Superior temporal gyrus (tissue), 1 donor: ENCODE measurements around the gene HPGD.
"Not testable (repeated sequence)": the region's sequence is repeated elsewhere in the genome, so short reads cannot be mapped to it uniquely, and the experiment has no call there.

ENCODE experiments used
- DNase-seq: peaks from one replicate; pipeline ENCODE4 v3.0.0-alpha.2; 2016; ENCODE audit errors: extremely low spot score

The HPGD gene

DNA sequence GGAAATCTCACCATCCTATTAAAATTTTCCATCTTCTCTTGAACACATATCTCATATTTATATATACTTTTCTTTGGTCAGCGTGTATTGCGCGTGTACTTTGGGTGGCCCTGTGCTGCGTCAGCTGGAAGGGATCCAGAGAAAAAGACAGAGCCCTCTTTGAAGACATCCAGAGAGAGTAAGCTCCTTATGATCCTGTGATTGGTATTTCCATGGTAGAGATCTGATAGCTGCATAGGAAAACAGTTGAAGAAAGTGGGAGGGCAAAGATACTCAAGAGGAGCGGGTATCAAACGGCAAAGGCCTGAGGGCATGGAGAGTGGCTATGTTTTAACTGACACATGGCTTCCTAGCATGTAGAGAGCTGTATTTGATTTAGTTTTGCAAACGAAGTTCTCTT, 4.4 kb upstream of the HPGD start:
- no peak for DNase-seq

DNA sequence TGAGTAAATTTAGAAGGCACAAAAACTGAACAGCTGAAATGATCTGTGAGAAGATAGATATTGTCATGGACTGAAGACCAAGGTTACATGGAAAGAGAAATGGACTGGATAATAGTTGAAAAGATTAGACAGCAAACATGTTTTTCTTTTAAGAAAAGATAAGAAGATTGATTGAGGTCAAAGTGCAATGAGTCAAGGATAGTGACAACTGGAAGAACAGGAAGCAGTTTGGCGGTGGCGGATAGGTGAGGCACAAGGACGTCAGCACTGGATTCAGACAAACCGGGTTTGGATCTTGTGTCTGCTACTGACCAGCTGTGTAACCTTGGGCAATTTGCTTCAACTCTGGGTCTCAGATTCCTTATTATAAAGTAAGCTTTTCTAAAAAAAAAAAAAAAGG, 2.0 kb upstream of the HPGD start:
- DNase-seq: no peak

DNA sequence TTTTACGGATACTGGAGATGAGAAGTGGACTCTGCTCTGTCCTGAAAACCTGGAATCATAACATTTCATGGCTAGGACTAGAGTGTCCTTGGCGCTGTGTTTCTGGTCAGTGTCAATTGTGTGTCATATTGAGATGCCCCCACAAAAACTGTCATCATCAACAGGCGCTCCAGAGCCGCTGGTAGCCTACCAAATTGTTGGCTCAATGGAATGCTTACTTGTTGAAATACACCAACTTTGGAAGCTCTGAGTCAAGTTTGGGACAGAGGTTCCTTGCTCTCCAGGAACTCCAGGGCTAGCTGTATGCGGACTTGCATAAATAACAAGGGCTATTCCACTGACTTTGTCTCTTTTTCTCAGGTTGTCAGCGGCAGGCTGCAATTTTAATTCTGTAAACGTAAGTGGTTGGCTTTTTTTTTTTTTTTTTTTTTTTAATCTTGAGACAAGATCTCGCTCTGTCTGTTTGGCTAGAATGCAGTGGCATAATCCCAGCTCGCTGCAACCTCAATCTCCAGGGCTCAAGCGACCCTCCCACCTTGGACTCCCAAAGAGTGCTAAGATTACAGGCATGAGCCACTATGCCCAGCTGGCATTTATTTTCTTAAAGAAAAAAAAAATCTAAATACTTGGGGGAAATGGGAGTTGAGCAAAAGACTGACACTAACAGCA, 871 bp upstream of the HPGD start:
- DNase-seq: no peak

DNA sequence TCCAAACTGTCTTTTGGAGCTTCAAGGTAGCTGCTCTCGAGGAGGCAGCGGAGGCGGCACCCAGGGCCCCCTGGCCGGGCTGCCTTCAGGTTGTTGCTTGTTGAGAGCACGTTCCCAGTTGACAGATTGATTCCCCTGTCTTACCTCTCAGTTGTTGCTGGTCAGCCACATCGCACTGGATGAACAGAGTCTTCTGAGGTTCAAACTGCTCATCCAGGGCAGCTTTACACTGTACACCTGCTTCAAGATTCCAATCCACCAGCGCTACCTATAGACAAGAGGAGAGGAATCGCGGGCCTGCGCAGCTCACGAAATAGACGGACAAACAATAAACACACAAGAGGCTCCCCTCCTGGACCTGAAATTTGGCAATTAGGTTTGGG, 497 bp downstream of the HPGD start:
- no peak for DNase-seq

DNA sequence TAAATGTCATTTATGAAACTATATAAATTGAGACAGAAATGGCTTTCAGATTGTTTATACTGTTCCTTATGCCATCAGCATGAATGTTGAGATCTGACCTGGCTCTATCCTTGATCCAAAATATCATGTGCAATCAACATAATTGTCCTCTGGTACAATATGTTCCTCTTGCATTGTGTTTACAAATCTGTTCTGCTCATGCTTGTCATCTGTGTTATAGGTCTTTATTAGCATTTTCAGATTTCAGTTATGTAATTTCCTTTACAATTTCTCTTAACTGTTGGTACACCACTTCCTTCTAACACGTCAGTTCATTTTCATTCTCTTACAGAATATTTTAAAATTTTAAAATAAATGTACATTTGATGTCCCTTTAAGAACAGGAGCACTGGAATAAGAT, 1.6 kb downstream of the HPGD start:
- DNase-seq: no peak

DNA sequence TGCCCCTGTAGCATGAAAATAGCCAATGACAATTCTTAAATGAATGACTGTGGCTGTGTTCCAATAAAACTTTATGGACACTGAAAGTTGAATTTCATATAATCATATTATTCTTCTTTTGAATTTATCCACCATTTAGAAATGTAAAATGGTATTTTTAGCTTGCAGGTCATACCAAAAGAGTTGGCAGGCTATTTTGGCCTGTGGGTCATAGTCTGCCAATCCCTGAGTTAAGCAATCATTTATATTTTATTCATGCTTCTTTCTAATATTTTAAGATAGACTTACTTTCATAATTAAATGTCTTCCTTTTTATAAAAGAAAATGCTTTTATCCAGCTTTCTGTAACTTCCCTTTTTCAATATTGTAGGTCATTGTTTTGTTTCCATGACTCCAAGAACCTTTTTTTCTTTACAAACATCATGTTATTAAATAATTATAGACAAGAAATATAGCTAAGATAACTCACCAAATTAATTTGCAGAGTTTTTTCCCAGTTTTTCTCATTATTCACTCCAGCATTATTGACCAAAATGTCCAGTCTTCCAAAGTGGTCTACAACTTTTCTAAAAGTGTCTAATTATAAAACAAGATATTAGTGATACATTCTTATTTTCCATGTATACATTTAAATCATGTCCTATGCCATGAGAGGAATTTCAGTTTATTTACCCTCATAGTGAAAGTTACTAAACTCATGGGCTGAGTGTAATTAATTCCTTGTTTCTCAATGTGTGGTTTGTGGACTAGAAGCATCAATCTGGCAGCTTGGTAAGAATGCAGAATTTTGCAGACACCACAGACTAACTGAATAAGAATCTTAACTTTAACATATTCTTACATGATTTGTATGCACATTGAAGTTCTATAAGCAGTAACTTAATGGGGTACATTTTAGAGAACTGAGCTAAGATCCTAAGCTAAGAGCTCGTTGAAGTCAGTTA, 4.5 kb downstream of the HPGD start:
- DNase-seq: no peak

DNA sequence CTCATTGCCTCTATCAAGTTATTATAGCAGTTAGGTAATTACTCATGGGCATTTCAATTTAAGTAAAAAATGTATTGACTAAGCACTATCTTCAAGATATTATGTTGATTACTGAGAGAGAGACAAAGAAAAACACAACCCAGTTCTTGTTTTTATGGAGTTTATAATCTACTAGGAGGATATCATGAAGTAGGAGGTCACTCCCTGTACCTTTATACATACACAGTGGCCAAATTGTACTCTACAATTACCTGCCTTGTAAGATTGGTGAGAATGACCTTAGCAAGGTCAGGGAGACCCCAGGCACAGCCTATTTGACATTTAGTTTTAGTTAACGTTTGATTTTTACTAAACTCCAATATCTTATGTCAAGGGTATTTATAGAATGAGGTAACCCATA, 5.5 kb downstream of the HPGD start:
- DNase-seq: no peak

DNA sequence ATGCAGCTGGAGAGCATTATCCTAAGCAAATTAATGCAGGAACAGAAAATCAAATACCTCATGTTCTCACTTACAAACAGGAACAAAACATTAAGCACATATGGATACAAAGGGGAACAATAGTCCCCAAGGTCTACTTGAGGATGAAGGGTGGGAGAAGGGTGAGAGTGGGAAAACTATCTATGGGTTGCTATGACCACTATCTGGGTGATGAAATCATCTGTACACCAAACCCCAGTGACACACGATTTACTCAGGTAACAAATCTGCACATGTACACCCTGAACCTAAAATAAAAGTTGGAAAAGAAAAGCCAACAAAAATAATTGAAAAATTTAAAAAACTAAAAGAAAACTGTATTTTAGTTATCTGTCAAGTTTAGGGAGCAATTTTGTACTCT, 5.9 kb downstream of the HPGD start:
- no peak for DNase-seq

DNA sequence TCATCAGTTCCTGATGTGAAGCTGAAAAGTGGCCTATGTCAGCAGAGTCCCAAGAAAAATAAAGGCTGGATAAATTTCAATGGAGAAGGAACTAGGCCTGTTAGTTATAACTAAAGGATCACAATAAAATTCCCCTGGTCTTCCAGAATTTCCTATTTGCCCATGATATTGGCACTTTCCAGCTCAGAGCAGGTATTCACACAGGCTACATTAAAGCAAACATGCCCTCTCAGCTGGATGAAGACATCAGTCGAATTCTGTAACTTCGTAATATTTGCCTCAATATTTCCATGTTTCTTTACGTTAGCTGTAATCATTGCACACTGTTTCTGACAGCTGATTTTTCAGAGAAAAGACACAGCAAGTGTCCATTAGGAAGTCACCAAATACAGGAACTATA, 9.5 kb downstream of the HPGD start:
- no peak for DNase-seq

DNA sequence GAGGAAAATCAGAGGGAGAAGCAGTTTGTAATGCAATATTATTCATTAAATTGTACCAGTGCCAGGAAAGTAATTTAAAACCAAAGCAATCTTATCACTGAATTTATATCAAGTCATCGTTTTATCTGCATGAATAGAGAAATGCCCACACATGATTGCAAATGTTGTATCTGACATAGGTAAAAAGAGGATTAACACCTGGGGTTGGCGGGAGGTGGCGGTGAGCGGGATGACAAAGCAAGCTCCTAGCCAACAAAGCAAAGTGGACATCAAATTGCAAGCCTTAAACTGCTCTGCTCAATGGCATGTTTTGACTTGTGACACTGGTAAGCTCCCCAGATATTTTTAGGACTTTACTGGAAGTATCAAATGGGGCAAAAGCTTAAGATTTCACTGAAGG, 16.4 kb downstream of the HPGD start:
- DNase-seq: no peak

DNA sequence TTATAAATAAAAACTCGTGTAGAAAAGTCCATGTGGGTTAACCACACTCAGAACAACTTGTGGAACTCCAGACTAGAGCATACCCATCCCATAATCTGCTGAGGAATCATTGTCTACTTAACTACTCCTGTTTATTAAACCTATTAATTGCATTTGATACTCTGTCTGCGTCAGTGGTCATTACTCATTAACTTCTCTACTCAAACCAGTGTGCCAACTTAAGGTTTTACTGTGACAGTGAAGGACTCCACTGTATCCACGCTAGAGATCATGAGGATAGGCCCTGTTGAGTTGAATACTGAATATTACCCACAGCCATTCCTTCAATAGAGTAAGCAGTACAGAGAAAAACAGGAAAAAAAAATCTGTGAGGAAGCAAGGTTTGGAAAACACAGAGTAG, 17.3 kb downstream of the HPGD start:
- no peak for DNase-seq

DNA sequence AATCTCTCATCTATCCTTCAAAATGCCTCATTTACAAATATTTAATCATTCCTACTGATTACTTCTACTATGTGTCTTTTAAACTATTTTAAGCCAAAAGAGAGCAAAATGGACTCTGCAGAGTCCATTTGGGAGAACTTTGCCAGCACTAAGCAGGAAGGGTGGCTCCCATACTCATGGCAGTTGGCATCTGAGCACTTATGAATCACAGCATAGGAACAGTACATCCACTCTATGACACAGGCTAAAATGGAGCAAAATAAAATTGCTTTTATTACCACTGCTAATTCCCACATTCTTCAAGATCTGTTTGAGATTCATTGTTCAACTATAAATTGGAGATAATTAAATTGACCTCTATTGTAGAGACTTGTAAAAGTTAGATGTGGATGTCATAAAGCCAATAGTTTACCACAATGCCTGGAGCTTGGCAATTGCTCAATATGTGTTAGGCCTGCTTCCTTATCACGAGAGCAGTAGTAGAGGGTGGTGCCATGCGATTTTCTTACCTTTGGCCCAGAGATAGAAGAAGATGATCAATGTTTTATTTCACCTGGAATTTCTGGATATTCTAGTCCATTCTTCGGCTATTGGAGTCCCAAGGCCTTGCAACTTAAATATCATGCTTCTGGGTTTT, 19.1 kb downstream of the HPGD start:
- no peak for DNase-seq

DNA sequence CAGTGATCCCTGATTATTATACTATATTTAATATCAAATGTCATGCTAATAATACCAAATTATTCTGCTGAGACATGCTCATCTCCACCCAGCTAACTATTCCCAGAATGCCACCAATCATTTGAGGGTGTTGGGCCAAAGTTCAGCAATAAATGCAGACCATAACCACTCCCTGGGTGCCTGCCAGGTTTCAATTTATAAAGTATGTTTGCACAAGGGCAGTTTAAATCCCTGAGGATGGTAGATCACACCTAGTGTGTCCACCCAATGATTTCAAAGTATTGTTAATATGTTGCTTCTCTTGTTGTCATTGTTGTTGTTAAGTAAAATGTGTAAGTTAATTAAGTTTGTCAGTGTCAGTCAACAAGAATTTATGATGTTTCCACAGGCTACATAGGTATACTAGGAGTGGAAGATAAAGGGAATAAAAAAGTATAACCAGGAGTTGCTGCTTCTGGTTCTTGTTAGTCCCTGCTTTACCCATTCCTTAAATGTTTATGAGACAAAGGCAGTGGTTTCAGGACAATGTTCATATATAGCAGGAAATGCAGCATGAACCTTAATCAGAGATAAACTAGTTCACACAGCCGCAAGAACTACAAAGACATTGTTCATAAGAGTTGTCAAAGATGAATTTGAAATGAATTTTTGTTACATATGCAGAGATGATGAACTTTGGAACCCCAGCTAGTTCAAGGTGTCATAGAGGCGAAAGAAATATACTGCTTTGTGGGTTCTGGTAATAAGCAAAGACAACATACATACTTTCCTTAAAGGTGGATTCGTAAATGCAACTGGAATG, 25.5 kb downstream of the HPGD start:
- DNase-seq: no peak

DNA sequence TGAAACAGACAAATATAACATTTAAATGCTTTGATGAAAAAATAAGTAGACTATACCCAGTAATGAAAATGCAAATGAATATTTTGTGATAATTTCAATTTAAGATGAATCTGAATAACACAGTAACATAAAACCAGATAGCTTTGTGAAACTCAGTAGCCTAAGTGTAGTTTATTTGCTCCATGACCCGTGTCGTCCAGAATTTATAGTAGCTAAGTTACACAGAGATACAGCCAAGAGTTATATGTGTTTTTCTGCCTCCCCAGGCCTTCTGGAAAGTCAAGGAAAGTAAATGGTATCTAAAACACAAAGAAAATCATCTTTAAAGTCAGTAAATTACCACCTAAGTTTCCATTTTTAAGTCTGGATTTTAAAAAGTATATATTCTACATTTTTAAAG, 26.7 kb downstream of the HPGD start:
- no peak for DNase-seq

DNA sequence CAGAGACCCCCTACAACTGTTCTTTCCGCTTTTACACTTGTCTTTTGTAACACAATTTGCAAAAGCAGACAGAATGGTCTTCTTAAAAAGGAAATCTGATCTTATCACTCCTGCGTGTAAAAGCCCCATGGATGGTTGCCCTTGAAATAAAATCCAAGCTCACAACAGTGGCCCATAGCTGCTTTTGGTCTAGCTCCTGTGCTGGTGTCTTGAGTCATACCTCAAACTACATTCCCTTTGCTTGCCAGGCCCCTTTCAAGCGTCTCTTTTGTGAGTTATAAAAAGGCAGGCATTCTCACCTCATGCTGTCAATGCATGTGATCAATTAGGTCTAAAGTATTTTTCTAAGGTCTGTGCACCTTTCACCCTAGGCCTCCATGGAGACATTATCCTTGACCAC, 27.6 kb downstream of the HPGD start:
- no peak for DNase-seq

DNA sequence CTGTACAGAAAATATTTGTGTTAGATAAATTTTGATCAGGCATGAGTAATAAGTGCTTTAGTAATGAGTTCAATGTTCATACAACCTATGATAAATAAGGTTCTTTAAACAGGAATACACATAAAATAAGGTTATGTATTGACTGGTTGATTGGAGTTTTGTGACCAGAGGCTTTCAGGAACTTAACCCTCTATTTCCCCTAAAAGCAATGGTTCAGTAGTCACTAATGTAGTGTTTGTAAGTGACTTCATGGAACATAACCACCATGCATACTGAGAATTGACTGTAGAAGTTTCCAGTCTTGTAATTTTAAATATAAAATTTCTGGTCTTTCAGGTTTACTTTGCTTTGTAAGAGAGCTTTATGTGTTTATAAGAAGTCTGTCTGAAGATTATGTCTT, 28.1 kb downstream of the HPGD start:
- no peak for DNase-seq

DNA sequence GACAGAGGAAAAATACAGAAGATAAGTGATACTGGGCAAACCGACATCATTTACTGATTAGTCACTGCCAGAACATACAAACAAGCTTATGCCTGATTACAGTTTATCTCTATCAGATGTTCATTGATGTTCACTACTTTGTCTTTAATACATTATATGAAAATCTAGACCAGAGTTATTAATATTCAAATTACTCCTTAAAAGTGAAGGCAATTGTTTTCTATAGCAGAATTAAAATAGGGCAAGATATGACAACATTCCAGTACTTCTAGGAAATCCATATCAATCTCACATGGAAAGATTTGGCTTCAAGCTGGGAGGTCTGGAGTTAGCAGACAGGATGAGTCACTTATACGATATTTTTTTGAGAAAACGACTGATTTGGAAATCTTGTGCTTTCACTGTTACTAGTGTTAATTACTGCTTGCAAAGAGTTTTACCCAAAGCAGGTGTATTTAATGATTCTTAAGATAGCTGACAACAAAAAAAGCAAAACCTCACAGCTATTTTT, 31.8 kb downstream of the HPGD start:
- DNase-seq: no peak

DNA sequence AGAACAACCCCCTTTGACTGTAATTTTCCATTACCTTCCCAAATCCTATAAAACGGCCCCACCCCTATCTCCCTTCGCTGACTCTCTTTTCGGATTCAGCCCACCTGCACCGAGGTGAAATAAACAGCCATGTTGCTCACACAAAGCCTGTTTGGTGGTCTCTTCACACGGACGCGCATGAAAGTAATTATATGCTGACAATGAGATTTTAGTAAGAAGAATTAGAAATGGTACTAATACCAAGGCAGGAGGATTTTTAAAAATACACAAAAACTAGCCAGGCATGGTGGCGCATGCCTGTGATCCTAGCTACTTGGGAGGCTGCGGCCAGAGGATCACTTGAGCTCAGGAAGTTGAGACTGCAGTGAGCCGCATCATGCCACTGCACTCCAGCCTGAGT, 33.9 kb downstream of the HPGD start:
- not testable (repeated sequence) for DNase-seq

DNA sequence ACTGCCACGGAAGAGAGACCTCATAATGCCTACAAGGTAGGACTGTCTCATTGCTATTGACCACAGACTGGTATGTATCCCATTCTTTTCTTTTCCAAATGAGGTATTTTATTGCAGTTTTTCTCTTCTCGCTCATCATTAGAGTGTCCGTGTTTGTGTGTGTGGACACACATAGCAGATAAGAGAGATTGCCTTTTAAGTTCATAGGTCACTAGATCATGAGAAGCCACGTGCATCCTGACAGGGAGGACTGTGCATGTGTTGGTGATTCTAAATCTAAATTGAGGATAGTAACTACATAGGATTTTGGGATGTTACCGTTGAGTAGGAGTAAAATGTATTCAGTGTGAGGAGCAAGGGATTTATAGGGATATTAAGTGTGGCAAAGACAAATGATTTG, 37.3 kb downstream of the HPGD start:
- no peak for DNase-seq

DNA sequence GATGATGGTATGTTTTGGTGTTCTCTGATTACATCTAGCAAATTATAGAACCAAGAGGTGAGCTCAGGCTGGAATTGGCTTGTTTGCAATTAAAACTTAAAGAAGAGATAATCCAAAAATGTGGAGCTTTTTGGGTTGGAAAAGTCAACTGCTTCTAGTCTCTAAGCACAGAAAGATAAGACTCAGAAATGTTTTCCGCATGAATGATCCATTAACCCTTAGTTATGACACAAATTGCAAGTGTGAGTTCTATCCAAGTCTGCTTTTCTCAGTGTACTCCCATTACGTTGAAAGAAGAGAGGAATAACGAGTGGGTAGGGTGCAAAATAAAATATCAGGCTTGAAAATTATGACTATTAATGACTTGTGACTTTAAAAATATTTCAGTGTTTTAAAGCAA, 38.5 kb downstream of the HPGD start:
- no peak for DNase-seq

DNA sequence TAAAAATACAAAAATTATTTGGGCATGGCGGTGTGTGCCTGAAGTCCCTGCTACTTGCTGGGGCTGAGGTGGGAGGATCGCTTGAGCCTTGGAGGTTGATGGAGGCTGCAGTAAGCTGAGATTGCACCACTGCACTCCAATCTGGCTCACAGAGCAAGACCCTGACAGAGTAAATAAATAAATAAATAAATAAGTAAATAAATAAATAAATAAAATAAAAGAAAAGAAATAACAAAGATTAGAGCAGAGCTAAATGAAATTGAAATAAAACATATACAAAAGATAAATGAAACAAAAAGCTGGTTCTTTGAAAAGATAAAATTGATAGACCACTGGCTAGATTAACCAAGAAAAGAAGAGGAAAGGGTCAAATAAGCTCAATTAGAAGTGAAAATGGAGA, 43.1 kb downstream of the HPGD start:
- DNase-seq: no peak

DNA sequence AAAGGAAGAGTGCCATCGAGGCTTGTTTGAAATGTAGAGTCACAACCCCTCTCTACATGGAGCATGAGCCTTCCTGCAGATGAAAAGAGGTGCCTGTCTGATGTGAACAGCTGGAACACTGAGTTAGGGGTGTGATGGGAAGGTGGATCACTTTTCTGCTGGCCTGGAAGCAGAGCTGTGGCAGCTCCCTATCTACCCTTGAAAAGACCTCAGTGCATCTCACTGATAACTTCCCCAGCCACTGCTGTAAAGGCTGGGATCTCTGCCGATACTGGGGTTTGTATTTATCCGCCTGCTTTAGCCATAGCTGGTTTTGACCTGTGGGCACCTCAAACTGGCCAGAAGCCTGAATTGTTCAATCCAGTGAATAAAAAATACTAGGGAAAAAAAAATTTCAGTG, 46.8 kb downstream of the HPGD start:
- no peak for DNase-seq
